Activated naive CD8-positive, alpha-beta T cell treated with anti-CD3 and anti-CD28 coated beads, Interleukin-2, amount 10 ng/mL, durations not matched to agents 7 days and 5 days (primary cell): Measurements from ENCODE around the gene TOR2A. TPM values are rescaled to one million over a fixed set of nuclear protein-coding genes. Genes with fewer than 3 reads are reported as not detected.

ENCODE experiments used
- ATAC-seq: fragments of 150-1000 bp; cut with Tn5 transposase; one replicate; pipeline ENCODE4 v1.10.0; 2021; ENCODE audit warnings: low read depth, moderate library complexity
- POLR2A ChIA-PET: fragments of 350-600 bp; sonication (Branson Sonifier 250); formaldehyde crosslinking; loops from one replicate; lab custom pipeline; 2021; ENCODE audit warnings: antibody characterized with exemption; lab: Charles Lee
- DNase-seq: peaks from one replicate; pipeline ENCODE4 v3.0.0; 2021
- H3K27ac Mint-ChIP-seq: one replicate; pipeline ENCODE4 v1.8.0; 2022; ENCODE audit warnings: mild to moderate bottlenecking, mixed read lengths
- H3K27me3 Mint-ChIP-seq: one replicate; pipeline ENCODE4 v1.8.0; 2022; ENCODE audit warnings: mild to moderate bottlenecking, moderate library complexity, mixed read lengths
- H3K36me3 Mint-ChIP-seq: one replicate; pipeline ENCODE4 v1.8.0; 2021; ENCODE audit warnings: mild to moderate bottlenecking, mixed read lengths
- H3K4me1 Mint-ChIP-seq: one replicate; pipeline ENCODE4 v1.8.0; 2021; ENCODE audit warnings: mixed read lengths
- H3K4me3 Mint-ChIP-seq: one replicate; pipeline ENCODE4 v1.8.0; 2022; ENCODE audit warnings: mild to moderate bottlenecking, moderate library complexity, mixed read lengths
- H3K9me3 Mint-ChIP-seq: one replicate; pipeline ENCODE4 v1.8.0; 2021; ENCODE audit warnings: mixed read lengths
- total RNA-seq, 2 experiments: library from RNA; stranded (reverse); gene quantifications; one replicate each; pipeline ENCODE4 v1.2.3, GENCODE V29; 2021

Gene TOR2A
- total RNA-seq, 2 experiments from 2014 or later: 21.7 to 24.4 TPM

DNA sequence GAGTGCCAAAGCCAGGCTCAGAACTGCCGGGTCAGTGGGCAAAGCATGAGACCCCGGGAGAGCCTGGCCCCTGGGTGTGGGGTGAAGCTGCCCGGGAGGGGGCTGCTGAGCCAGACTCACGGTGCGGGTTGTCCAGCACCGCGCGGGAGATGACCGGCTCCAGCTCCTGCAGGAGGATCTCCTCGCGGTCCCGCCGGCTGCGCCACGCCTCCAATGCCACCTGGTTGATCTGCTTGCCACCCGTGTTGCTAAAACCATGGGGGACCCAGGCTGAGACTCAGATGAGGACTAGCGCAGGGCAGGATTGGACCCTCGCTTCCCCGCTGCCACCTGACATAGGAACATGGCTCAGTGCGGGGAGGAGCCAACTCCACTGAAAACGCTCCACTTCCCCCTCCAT is 2.6 kb downstream of the TOR2A start:
- H3K27ac Mint-ChIP-seq: no peak overlapping the region
- no peak for DNase-seq
- H3K4me3 Mint-ChIP-seq: no peak overlapping the region
- peaks cover 14% of the 10 kb centered on the region for H3K4me1 Mint-ChIP-seq
- ATAC-seq: no peak
- POLR2A ChIA-PET: interaction anchor here (1.1 kb wide), 1 partner anchor 11 kb away, joined by 3 read pairs; no protein-coding TSS in a partner anchor
- no peaks in the 10 kb centered on the region for H3K36me3 Mint-ChIP-seq
- no peaks in the 10 kb centered on the region for H3K9me3 Mint-ChIP-seq
- no peaks in the 10 kb centered on the region for H3K27me3 Mint-ChIP-seq

DNA sequence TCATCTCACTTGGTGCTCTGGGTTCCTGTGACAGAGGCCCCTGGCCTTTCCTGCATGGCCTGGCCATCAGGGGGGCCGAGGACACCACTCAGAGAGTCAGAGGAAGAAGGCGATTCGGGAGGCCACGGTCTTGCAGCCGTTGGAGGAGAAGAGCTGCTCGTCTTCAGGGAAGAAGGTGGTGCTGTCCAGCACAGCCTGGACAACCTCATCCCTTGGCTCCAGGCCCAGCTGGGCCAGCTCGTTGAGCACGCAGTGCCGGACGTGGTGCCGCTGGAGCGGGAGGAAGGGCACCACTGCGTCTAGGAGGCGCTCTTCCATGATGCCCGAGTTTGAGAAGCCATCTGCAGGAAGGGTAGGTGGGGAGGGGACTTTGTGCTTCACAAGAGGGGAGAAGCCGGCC is 3.2 kb downstream of the TOR2A start:
- no peak overlapping the region for H3K4me3 Mint-ChIP-seq
- no peaks in the 10 kb centered on the region for H3K9me3 Mint-ChIP-seq
- ATAC-seq: no peak
- no peaks in the 10 kb centered on the region for H3K27me3 Mint-ChIP-seq
- no peak overlapping the region for H3K27ac Mint-ChIP-seq
- DNase-seq: no peak
- H3K36me3 Mint-ChIP-seq: no peaks in the 10 kb centered on the region
- POLR2A ChIA-PET: interaction anchor here (1.1 kb wide), 1 partner anchor 10 kb away, joined by 3 read pairs; no protein-coding TSS in a partner anchor
- H3K4me1 Mint-ChIP-seq: peaks cover 14% of the 10 kb centered on the region

GRCh38 chr9:127730799-127731410 is 4.2 kb downstream of the TOR2A start:
- POLR2A ChIA-PET: interaction anchor here (1.2 kb wide), 1 partner anchor 119 kb away, joined by 3 read pairs; the partner anchor contains the start of gene STXBP1
- Mint-ChIP-seq H3K27me3 (no peaks in the 10 kb centered on the region), H3K9me3 (no peaks in the 10 kb centered on the region), H3K4me1 (peaks cover 14% of the 10 kb centered on the region), H3K4me3 (no peak overlapping the region), H3K36me3 (no peaks in the 10 kb centered on the region), H3K27ac (no peak overlapping the region)
- DNase-seq: no peak
- ATAC-seq: no peak

DNA sequence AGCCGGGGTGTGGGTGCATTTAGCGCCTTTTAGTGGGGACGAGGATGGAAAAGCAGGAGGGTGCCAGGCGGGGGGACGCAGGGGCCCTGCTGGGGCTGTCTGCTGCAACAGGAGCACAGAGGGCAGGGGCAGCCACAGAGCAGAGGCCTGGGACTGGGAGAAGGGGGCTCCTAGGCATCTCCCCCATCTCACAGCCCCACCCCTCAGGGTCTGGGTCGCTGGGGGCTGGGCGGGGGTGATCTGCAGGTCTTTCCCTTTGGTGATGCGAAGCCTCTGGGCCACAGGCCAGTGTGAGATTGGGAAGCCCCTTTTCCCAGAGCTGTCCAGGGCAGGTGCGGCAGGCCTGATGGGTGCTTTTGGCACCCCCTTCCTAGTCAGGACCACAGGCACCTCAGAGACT is 4.8 kb downstream of the TOR2A start:
- Mint-ChIP-seq H3K9me3 (no peaks in the 10 kb centered on the region), H3K4me1 (peaks cover 9% of the 10 kb centered on the region), H3K27ac (no peak overlapping the region), H3K4me3 (no peak overlapping the region), H3K36me3 (no peaks in the 10 kb centered on the region), H3K27me3 (no peaks in the 10 kb centered on the region)
- no peak for ATAC-seq
- DNase-seq: no peak
- POLR2A ChIA-PET: no interaction called here

DNA sequence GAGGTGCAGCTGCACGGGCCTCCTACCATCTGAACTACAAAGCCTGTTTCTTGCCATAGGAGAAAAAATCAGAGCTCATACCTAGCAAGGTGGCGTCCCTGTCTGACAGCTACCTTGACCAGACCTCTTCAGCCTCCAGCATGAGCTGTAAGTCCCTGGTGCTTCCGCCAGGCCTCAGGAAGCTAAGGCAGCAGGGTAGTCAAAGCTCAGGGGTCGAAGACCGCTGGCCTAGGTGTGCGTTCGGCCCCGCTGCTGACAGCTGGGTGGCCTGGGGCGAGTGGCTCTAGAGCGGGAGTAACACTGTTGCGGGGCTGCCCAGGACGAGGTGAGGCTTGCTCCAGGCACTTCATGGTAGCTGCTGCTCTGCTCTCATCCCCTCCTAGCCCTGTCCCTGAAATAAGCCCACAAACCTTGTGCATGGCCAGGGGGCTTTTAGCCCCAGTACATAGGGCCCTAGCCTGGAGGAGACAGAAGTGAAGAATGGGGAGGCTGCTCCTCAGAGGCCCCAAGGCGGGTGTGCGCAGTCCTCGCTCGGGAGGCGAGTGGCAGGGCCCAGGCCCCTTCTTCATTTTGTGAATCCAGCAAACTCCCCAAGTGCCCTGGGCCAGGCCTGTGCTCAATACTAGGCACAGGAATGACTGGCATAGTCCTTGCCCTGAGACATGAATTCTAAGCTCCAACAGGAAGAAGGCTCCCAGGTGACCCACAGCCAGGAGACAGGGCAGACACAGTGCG is 5.4 kb downstream of the TOR2A start:
- Mint-ChIP-seq H3K9me3 (no peaks in the 10 kb centered on the region), H3K27me3 (no peaks in the 10 kb centered on the region), H3K36me3 (no peaks in the 10 kb centered on the region), H3K4me1 (peaks cover 8% of the 10 kb centered on the region), H3K4me3 (no peak overlapping the region), H3K27ac (peak overlapping the region; percentile 25)
- no peak for ATAC-seq
- POLR2A ChIA-PET: no interaction called here
- no peak for DNase-seq

DNA sequence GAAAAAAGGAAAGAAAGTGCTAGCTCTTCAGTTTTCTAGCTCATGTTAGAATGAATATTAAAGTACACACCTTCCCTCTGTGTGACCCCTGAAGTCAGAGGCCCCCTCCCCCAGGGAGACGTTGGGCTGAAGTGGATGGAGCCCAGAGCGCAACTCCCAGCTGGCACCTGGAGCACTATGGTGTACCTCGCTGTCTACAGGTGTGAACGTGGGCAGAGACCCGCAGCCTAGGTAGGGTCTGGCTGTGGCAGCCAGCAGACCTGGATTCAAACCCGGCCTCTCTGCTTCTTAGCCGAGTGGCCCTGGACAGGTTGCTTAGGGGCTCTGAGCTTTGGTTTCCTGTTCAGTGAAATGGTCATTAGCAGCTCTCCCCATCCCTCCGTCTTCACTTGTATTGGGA is 6.3 kb downstream of the TOR2A start:
- ATAC-seq: no peak
- no peak for DNase-seq
- POLR2A ChIA-PET: no interaction called here

DNA sequence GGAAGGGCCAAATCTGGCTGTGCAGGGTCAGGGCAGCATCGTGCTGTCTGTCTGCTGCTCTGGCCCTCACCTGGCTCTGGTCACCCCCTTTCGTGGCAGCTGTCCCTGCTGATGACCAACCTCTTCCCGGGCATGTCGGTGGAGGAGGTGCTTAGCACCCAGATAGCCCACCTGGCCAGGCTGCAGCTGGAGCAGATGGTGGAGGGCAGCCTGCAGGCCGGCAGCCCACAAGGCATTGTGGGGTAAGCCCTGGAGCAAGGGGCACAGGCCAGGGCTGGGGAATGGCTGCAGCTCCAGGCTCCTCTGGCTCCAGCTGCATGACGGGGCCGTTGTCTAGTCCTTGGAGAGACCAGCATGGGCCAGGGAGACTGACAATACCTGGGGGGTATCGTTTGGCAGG is 8.2 kb downstream of the TOR2A start:
- Mint-ChIP-seq H3K4me1 (peaks cover 4% of the 10 kb centered on the region), H3K9me3 (no peaks in the 10 kb centered on the region), H3K27ac (no peak overlapping the region), H3K27me3 (no peaks in the 10 kb centered on the region), H3K4me3 (no peak overlapping the region), H3K36me3 (no peaks in the 10 kb centered on the region)
- ATAC-seq (no peak), DNase-seq (no peak)
- POLR2A ChIA-PET: no interaction called here

More for the DNA sequence above, 6.3 kb downstream of the TOR2A start:
- H3K4me3 Mint-ChIP-seq: no peak overlapping the region
- no peaks in the 10 kb centered on the region for H3K27me3 Mint-ChIP-seq
- H3K36me3 Mint-ChIP-seq: no peaks in the 10 kb centered on the region
- peaks cover 4% of the 10 kb centered on the region for H3K4me1 Mint-ChIP-seq
- no peaks in the 10 kb centered on the region for H3K9me3 Mint-ChIP-seq
- no peak overlapping the region for H3K27ac Mint-ChIP-seq

DNA sequence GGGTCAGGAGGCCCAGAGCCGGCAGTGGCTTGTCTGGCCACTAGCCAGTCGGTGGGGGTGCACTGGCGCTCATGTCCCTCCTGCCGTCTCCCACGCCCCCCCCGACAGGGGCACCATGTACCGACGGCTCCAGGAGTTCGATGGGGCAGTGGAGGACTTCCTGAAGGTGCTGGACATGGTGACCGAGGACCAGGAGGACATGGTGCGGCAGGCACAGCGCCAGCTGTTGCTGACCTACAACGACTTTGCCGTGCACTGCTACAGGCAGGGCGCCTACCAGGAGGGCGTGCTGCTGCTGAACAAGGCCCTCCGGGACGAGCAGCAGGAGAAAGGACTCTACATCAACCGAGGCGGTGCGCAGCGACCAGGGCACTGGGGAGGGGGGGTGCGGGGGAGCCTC is 11.1 kb downstream of the TOR2A start:
- H3K4me1 Mint-ChIP-seq: peaks cover 22% of the 10 kb centered on the region
- H3K4me3 Mint-ChIP-seq: no peak overlapping the region
- DNase-seq: no peak
- POLR2A ChIA-PET: interaction anchor here (1.1 kb wide), 1 partner anchor 8 kb away, joined by 3 read pairs; the partner anchor contains the start of genes PTRH1 and TTC16
- H3K9me3 Mint-ChIP-seq: no peaks in the 10 kb centered on the region
- no peaks in the 10 kb centered on the region for H3K36me3 Mint-ChIP-seq
- ATAC-seq: no peak
- no peaks in the 10 kb centered on the region for H3K27me3 Mint-ChIP-seq
- no peak overlapping the region for H3K27ac Mint-ChIP-seq

GRCh38 chr9:127723444-127723843 is 11.7 kb downstream of the TOR2A start:
- H3K27ac Mint-ChIP-seq: no peak overlapping the region
- no peak for ATAC-seq
- DNase-seq: no peak
- POLR2A ChIA-PET: interaction anchor here (1.1 kb wide), 1 partner anchor 8 kb away, joined by 3 read pairs; the partner anchor contains the start of genes PTRH1 and TTC16
- H3K4me3 Mint-ChIP-seq: no peak overlapping the region
- H3K4me1 Mint-ChIP-seq: peaks cover 22% of the 10 kb centered on the region
- no peaks in the 10 kb centered on the region for H3K9me3 Mint-ChIP-seq
- H3K36me3 Mint-ChIP-seq: no peaks in the 10 kb centered on the region
- H3K27me3 Mint-ChIP-seq: no peaks in the 10 kb centered on the region

DNA sequence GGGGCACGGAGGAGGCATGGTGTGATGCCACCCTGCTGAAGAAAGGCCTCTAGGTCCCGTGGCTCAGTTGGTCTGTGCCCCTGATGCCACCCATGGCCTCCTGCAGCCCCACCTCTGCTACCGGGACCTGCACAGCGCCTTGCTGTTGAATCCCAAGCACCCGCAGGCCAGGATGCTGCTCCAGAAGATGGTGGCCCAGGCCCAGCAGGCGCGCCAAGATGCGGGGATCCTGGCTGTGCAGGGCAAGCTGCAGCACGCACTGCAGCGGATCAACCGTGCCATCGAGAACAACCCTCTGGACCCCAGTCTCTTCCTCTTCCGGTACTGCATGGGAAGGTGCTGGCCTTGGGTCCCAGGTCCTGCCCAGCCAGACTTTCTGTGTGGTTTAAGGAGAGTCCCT is 12.1 kb downstream of the TOR2A start:
- POLR2A ChIA-PET: no interaction called here
- Mint-ChIP-seq H3K9me3 (no peaks in the 10 kb centered on the region), H3K4me1 (peaks cover 22% of the 10 kb centered on the region), H3K4me3 (no peak overlapping the region), H3K27ac (no peak overlapping the region), H3K36me3 (no peaks in the 10 kb centered on the region), H3K27me3 (no peaks in the 10 kb centered on the region)
- DNase-seq (no peak), ATAC-seq (no peak)

GRCh38 chr9:127722055-127722745 is 12.9 kb downstream of the TOR2A start:
- POLR2A ChIA-PET: interaction anchor here (1.0 kb wide), 1 partner anchor 10 kb away, joined by 3 read pairs; no protein-coding TSS in a partner anchor
- Mint-ChIP-seq H3K9me3 (no peaks in the 10 kb centered on the region), H3K27me3 (no peaks in the 10 kb centered on the region), H3K27ac (no peak overlapping the region), H3K4me1 (peaks cover 22% of the 10 kb centered on the region), H3K4me3 (no peak overlapping the region), H3K36me3 (no peaks in the 10 kb centered on the region)
- DNase-seq (no peak), ATAC-seq (no peak)

DNA sequence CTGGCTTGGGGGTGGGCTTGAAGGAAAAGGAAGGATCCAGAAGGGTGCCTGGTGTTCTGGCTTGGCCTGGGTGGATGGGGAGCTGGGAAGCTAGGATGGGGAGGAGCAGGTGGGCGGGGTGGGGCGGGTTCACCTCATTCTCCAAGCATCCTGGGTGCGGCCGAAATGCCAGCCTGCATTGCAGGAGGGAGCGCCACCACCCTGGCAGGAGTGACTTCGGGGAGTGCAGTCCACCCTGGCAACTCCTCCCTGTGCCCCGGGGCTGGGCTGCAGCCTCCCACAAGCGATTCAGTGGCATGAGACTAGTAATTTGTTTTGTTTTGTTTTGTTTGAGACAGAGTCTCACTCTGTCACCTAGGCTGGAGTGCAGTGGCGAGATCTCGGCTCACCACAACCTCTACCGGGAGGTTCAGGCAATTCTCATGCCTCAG is 13.7 kb downstream of the TOR2A start:
- Mint-ChIP-seq H3K36me3 (no peaks in the 10 kb centered on the region), H3K27me3 (no peaks in the 10 kb centered on the region), H3K4me1 (peaks cover 22% of the 10 kb centered on the region), H3K27ac (peak overlapping the region; percentile 75), H3K9me3 (no peaks in the 10 kb centered on the region), H3K4me3 (peak overlapping the region; percentile 67)
- DNase-seq: no peak
- ATAC-seq: no peak
- POLR2A ChIA-PET: interaction anchor here (1.0 kb wide), 1 partner anchor 11 kb away, joined by 3 read pairs; no protein-coding TSS in a partner anchor

- POLR2A ChIA-PET: no interaction called here
- H3K4me3 Mint-ChIP-seq: peak overlapping the region; percentile 67
- H3K27ac Mint-ChIP-seq: peak overlapping the region; percentile 75
- no peaks in the 10 kb centered on the region for H3K36me3 Mint-ChIP-seq
- ATAC-seq (no peak), DNase-seq (no peak)
- no peaks in the 10 kb centered on the region for H3K27me3 Mint-ChIP-seq
- no peaks in the 10 kb centered on the region for H3K9me3 Mint-ChIP-seq
- H3K4me1 Mint-ChIP-seq: peaks cover 26% of the 10 kb centered on the region
Observed at GRCh38 chr9:127720865-127721227, 14.2 kb downstream of the TOR2A start.
